Measurements from ENCODE around the gene RAX2.

GRCh38 chr19:3767050-3767449 is 5.0 kb downstream of the RAX2 start:
- TF ChIP-seq CTCF (IDR thresholded peaks at IDR 0.05 in 8 of 11, conservative IDR thresholded peaks at IDR 0.05 in 3 of 11) (no peak), POLR2AphosphoS5 (IDR thresholded peaks at IDR 0.05) (no peak)
